Thymus (tissue), 11 donors: Measurements from ENCODE around the gene UBE2G2. TPM values are rescaled to one million over a fixed set of nuclear protein-coding genes. Genes with fewer than 3 reads are reported as not detected.
"Not testable (repeated sequence)": the region's sequence is repeated elsewhere in the genome, so short reads cannot be mapped to it uniquely, and the experiment has no call there.

Experiments used
- DNase-seq, 9 donors: peaks; one replicate each; pipeline ENCODE4 v3.0.0-alpha.2; 2013; ENCODE audit warnings: low spot score in 9 of 9, low read depth in 6 of 9, missing footprints in 1 of 9
- H3K27ac ChIP-seq, 2 donors: one replicate each; pipeline ENCODE4 v1.5.1; 2013; ENCODE audit warnings: control low read depth in 1 of 2, low read depth in 1 of 2, low read length in 1 of 2, mild to moderate bottlenecking in 1 of 2, moderate library complexity in 1 of 2
- H3K27me3 ChIP-seq, 2 donors: one replicate each; pipeline ENCODE4 v1.5.1; 2013; ENCODE audit warnings: low read length in 1 of 2; ENCODE audit not compliant: control insufficient read depth in 2 of 2, insufficient read depth in 1 of 2
- H3K36me3 ChIP-seq, 2 donors: one replicate each; pipeline ENCODE4 v1.5.1; 2013; ENCODE audit warnings: low read length in 1 of 2, mild to moderate bottlenecking in 1 of 2, moderate library complexity in 1 of 2; ENCODE audit not compliant: control insufficient read depth in 2 of 2, insufficient read depth in 2 of 2
- H3K4me1 ChIP-seq, 2 donors: one replicate each; pipeline ENCODE4 v1.5.1; 2013; ENCODE audit warnings: low read length in 2 of 2; ENCODE audit not compliant: control insufficient read depth in 2 of 2, insufficient read depth in 2 of 2
- H3K4me3 ChIP-seq, 2 donors: one replicate each; pipeline ENCODE4 v1.5.1; 2013; ENCODE audit warnings: low read length in 2 of 2, control low read depth in 1 of 2, mild to moderate bottlenecking in 1 of 2
- H3K9me3 ChIP-seq, 2 donors: one replicate each; pipeline ENCODE4 v1.5.1; 2013; ENCODE audit warnings: low read length in 1 of 2, mild to moderate bottlenecking in 1 of 2; ENCODE audit not compliant: control insufficient read depth in 2 of 2, insufficient read depth in 1 of 2
- WGBS: extraction: QIAGEN DNeasy Blood & Tissue Kit; methylation state at CpG from one replicate; pipeline ENCODE4 v1.1.7; 2013; 5-methylcytosine and 5-hydroxymethylcytosine counted together
- polyA plus RNA-seq: library from polyadenylated mRNA; stranded (reverse); fragments of 200-250 nt; gene quantifications from one replicate; pipeline ENCODE4 v1.2.3, GENCODE V29; 2013
- total RNA-seq: library from RNA; stranded (reverse); fragments of 120-200 nt; gene quantifications from one replicate; pipeline ENCODE4 v1.2.4, GENCODE V29; 2013
- donor health status: healthy.

Gene UBE2G2
- total and polyA plus RNA-seq, 2 donors: 32.8 to 67.6 TPM

DNA sequence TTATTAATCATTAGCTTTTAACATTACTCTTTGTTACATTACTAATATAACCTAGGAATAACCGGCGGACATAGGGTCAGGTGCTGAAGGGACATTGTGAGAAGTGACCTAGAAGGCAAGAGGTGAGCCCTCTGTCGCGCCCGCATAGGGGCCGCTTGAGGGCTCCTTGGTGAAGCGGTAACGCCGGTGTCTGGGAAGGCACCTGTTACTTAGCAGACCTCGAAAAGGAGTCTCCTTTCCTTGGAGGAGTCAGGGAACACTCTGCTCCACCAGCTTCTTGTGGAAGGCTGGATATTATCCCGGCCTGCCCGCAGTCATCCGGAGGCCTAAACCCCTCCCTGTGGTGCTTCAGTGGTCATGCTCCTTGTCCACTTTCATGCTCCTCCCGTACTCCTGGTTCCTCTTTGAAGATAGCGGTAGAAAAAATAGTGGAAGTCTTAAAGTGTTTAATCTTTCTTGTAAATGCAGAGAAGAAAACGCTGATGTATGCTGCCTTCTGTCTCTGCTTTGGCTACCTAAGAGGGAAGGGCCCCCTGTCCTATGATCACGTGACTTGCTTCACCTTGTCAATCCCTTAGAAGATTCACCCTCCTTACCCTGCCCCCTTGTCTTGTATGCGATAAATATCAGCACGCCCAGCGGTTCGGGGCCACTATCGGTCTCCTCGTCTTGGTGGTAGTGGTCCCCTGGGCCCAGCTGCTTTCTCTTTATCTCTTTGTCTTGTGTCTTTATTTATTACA is 31.1 kb upstream of the UBE2G2 start:
- H3K27me3 ChIP-seq, DNase-seq, H3K27ac ChIP-seq, H3K9me3 ChIP-seq, H3K4me3 ChIP-seq, H3K4me1 ChIP-seq, H3K36me3 ChIP-seq: not testable (repeated sequence)
- 96% methylated on average over 23 of the region's 23 CpGs for WGBS

DNA sequence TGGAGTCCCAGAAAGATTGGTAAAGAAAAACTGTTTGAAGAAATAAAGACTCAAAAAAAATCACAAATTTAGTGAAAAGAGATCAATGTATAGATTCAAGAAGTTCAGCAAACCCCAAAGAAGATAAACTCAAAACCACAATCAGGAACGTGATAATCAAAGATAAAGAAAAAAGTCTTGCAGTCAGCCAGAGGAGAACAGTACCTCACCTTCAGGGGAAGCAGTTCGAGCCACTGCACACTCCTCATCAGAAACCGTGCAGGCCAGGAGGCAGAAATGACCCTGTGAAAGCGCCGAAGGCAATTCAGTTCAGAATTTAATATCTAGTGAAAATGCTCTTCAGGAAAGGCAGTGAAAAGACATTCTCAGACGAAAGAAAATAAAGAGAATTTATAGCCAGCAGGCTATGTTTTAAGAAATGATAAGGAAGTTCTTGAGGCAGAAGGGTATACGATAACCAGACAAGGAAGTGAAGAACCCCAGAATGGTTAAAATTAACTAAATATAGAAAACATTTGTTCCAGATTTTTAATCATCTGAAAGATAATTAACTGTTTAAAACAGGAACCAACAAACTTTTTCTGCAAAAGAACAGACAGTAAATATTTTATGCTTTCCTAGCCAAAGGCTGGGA is 29.7 kb upstream of the UBE2G2 start:
- H3K4me1 ChIP-seq: peaks cover 0 to 2% of the 10 kb centered on the region in 2 donors
- H3K9me3 ChIP-seq: peaks cover 2 to 9% of the 10 kb centered on the region in 2 donors
- no peaks in the 10 kb centered on the region for H3K36me3 ChIP-seq
- H3K4me3 ChIP-seq: no peak overlapping the region
- WGBS: 16% methylated on average over 7 of the region's 7 CpGs
- H3K27me3 ChIP-seq: peaks cover 0 to 2% of the 10 kb centered on the region in 2 donors
- DNase-seq: no peak
- no peak overlapping the region for H3K27ac ChIP-seq

DNA sequence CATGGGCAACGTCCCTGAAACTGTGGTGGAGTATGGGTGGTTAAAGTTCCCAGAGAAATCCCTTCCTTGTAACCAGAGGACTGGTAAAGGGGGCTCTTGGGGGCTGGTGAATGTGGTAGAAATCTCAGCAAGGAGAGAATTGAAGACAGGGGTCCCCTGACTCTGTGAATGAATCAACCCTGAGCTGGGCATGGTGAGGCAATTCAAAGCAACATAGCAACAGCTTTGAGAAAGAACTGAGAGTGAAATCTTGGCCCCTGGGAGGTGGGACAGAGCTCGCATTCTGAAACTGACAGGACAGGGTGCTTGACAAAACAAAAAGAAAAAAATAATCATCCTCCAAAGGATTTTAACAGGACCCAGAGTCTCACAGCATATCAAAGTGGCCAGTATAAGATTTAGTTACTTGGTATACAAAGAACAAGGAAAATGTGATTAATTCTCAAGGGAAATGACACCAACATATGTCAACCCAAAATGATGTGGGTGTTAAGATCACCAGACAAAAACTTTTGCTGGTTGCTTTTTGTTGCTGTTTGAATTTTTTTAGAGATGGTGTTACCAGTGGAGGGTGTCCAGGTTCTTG is 28.0 kb upstream of the UBE2G2 start:
- Histone ChIP-seq H3K4me1 (peaks cover 0 to 2% of the 10 kb centered on the region in 2 donors), H3K27me3 (peaks cover 0 to 2% of the 10 kb centered on the region in 2 donors), H3K4me3 (no peak overlapping the region), H3K27ac (no peak overlapping the region), H3K36me3 (no peaks in the 10 kb centered on the region), H3K9me3 (peaks cover 2 to 9% of the 10 kb centered on the region in 2 donors)
- DNase-seq: no peak
- WGBS: 78% methylated on average over 2 of the region's 2 CpGs

GRCh38 chr21:44828362-44829056 is 26.9 kb upstream of the UBE2G2 start:
- H3K27ac ChIP-seq: no peak overlapping the region
- no peaks in the 10 kb centered on the region for H3K36me3 ChIP-seq
- H3K4me1 ChIP-seq: peaks cover 0 to 2% of the 10 kb centered on the region in 2 donors
- H3K4me3 ChIP-seq: no peak overlapping the region
- H3K9me3 ChIP-seq: peaks cover 2 to 13% of the 10 kb centered on the region in 2 donors
- no peak for DNase-seq
- 96% methylated on average over 4 of the region's 4 CpGs for WGBS
- H3K27me3 ChIP-seq: peaks cover 0 to 2% of the 10 kb centered on the region in 2 donors

DNA sequence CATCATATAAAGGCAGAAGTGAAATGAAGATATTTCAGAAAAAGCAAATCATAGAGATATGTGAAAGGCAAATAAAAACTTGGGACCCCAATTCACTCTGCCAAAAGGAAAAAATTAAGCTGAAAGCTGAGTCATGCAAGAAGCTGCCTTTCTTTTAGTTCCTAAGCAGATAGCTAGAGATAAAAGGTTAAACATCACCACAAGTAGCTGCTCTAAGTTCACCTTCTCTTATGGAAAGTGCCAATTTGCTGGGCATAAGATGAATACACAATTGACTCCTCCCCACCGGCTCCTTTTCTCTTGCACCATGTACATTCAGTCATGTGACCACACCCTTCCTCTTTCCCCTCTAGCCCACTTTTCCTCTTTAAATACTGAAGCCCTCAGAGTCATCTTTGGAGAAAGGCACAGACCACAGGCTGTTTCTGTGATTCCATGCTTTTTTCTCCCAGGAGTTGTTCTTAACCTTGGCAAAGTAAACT is 21.6 kb upstream of the UBE2G2 start:
- Histone ChIP-seq H3K4me1 (peaks cover 0 to 3% of the 10 kb centered on the region in 2 donors), H3K4me3 (no peak overlapping the region), H3K9me3 (peaks cover under 1 to 40% of the 10 kb centered on the region in 2 donors), H3K27me3 (peaks cover 0 to 4% of the 10 kb centered on the region in 2 donors), H3K27ac (no peak overlapping the region), H3K36me3 (no peaks in the 10 kb centered on the region)
- WGBS: 98% methylated on average over 1 of the region's 1 CpG
- DNase-seq: no peak

DNA sequence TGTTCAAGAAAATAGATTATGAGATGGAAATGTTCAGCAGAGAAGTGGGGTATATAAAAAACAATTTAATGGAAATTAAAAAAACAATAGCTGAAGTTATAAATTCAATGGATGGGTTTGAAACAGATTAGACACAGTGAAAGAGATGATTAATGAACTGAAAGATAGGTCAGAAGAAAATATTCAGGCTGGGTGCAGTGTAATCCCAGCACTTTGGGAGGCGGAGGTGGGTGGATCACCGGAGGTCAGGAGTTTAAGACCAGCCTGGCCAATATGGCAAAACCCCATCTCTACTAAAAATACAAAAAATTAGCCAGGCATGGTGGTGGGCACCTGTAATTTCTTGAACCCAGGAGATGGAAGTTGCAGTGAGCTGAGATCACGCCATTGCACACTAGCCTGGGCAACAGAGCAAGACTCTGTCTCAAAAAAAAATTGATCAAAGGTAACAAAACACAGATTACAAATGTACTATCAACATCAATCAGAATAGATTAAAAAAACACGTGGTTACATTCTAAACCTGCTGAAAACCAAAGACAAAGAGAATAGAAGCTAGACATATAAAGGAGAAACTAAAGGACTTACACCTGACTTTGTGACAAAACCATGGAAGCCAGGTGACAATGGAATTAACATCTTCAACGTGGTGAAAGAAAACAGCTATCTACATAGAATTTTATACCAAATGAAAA is 21.0 kb upstream of the UBE2G2 start:
- Histone ChIP-seq H3K36me3 (no peaks in the 10 kb centered on the region), H3K4me3 (no peak overlapping the region), H3K4me1 (peaks cover 0 to 3% of the 10 kb centered on the region in 2 donors), H3K27me3 (peaks cover 0 to 2% of the 10 kb centered on the region in 2 donors), H3K9me3 (peaks cover 0 to 37% of the 10 kb centered on the region in 2 donors), H3K27ac (no peak overlapping the region)
- WGBS: 71% methylated on average over 5 of the region's 5 CpGs
- DNase-seq: no peak

DNA sequence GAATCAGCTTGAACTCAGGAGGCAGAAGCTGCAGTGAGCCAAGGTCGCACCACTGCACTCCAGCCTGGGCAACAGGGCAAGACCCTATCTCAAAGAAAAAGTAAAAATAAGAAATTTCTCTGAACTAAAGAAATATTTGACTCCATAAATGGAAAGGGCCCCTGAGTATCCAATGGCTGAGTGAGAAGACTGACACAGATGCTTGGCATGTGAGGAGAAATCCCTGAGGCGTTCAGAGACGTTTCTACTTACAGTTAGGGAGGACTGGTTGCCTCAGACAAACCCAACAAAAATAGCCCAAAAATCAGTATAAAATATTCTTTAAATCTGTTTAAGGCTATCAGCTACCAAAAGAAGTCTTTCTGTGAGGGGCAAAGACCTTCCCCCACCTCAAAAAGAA is 19.2 kb upstream of the UBE2G2 start:
- Histone ChIP-seq H3K36me3 (no peaks in the 10 kb centered on the region), H3K27ac (no peak overlapping the region), H3K9me3 (peaks cover 0 to 36% of the 10 kb centered on the region in 2 donors), H3K4me3 (no peak overlapping the region), H3K4me1 (peaks cover 6 to 7% of the 10 kb centered on the region in 2 donors), H3K27me3 (peaks cover 0 to 2% of the 10 kb centered on the region in 2 donors)
- no peak for DNase-seq
- 94% methylated on average over 3 of the region's 3 CpGs for WGBS

DNA sequence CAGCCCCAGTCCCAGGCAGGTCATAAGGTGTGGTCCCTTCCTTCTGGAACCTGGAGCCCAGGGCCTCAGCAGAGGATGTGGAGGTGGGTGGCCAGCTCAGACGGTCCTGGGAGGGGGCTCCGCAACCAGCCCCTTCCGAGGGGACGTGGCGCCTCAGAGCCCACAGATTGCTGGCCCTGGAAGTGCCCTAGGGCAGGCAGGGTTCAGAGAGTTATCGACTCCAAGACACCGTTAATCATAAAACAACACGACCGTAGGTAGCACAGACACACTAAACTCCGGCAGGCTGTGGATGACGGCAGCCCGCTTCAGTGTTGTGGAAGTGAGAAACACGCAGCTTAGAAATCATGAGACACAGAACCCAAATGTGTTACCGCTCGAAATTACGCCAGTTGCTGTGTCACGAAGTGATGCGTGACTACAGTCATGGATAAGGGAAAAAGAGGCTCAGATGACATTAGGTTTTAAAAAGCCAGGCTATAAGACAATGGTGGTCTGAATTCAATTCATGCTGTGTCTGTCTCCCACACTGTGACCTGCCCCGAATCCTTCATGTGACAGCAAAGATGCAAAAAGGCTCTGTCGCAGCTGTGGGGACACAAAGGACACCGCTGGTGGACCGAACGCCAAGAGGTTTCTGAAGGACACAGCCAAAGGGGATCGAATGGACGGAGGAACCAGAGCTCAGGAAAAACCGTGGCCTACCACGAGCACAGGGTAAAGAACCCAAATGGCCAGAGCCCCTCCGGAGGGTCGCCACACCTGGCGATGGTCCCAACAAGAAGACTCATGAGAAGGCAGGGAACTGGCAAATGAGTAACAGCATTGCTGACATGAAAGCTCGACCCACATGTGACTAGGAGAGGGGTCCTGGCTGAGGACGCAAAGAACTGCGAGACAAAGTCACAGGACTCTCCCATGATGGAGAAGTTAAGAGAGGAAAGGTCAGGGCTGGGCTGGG is 17.9 kb upstream of the UBE2G2 start:
- Histone ChIP-seq H3K4me1 (peaks cover 6 to 7% of the 10 kb centered on the region in 2 donors), H3K4me3 (no peak overlapping the region), H3K36me3 (peaks cover 0 to 3% of the 10 kb centered on the region in 2 donors), H3K27me3 (peaks cover 0 to 2% of the 10 kb centered on the region in 2 donors), H3K9me3 (peaks cover 0 to 36% of the 10 kb centered on the region in 2 donors), H3K27ac (no peak overlapping the region)
- 98% methylated on average over 33 of the region's 33 CpGs for WGBS
- no peak for DNase-seq
